HepG2 (cell line): Measurements from ENCODE around the gene EMP2. TPM values are rescaled to one million over a fixed set of nuclear protein-coding genes. Genes with fewer than 3 reads are reported as not detected.
A peak's percentile ranks its signal among the peaks of the same experiment; 100 is the strongest.

Source experiments
- DR1 ChIP-seq: sonication (generic); formaldehyde crosslinking; IDR thresholded peaks from 2 replicates; pipeline ENCODE4 v1.8.0; 2021; ENCODE audit warnings: mild to moderate bottlenecking, missing genetic modification reagents, inconsistent platforms
- ERF ChIP-seq: IDR thresholded peaks from 2 replicates; pipeline ENCODE4 v1.6.1; 2018; ENCODE audit warnings: missing biosample characterization, missing genetic modification reagents
- EZH2 ChIP-seq: conservative IDR thresholded peaks from 2 replicates; pipeline ENCODE4 v1.6.1; 2012; ENCODE audit warnings: mild to moderate bottlenecking, low read depth, low read length, moderate library complexity
- GFI1 ChIP-seq: sonication (generic); formaldehyde crosslinking; IDR thresholded peaks from 2 replicates; pipeline ENCODE4 v1.5.0; 2020; ENCODE audit warnings: missing genetic modification reagents, mild to moderate bottlenecking, borderline replicate concordance
- HNF4A ChIP-seq: sonication (generic); formaldehyde crosslinking; IDR thresholded peaks from 2 replicates; pipeline ENCODE4 v1.4.0; 2020; ENCODE audit warnings: missing genetic modification reagents
- JUN ChIP-seq: sonication (generic); formaldehyde crosslinking; IDR thresholded peaks from 2 replicates; pipeline ENCODE4 v1.4.0; 2020; ENCODE audit warnings: mild to moderate bottlenecking, missing genetic modification reagents
- MYC ChIP-seq: sonication (generic); formaldehyde crosslinking; IDR thresholded peaks from 2 replicates; pipeline ENCODE4 v1.9.0; 2021; ENCODE audit warnings: missing genetic modification reagents, borderline replicate concordance
- MYNN ChIP-seq: sonication (generic); formaldehyde crosslinking; IDR thresholded peaks from 2 replicates; pipeline ENCODE4 v1.4.0; 2020; ENCODE audit warnings: mild to moderate bottlenecking, low read depth, missing genetic modification reagents
- NR2C2 ChIP-seq: sonication (generic); formaldehyde crosslinking; IDR thresholded peaks from 2 replicates; pipeline ENCODE4 v1.4.0; 2020; ENCODE audit warnings: missing genetic modification reagents, mild to moderate bottlenecking, moderate library complexity, borderline replicate concordance
- ONECUT2 ChIP-seq: sonication (generic); formaldehyde crosslinking; IDR thresholded peaks from 2 replicates; pipeline ENCODE4 v1.4.0; 2020; ENCODE audit warnings: missing genetic modification reagents
- PAX8 ChIP-seq: sonication (generic); formaldehyde crosslinking; IDR thresholded peaks from 2 replicates; pipeline ENCODE4 v1.8.0; 2022; ENCODE audit warnings: mild to moderate bottlenecking, missing genetic modification reagents, borderline replicate concordance
- PHB2 ChIP-seq: fragments of 450-650 bp; IDR thresholded peaks from 2 replicates; pipeline ENCODE4 v1.6.1; 2018; ENCODE audit not compliant: partially characterized antibody
- POLR2G ChIP-seq: fragments of 200-400 bp; formaldehyde crosslinking; IDR thresholded peaks from 2 replicates; pipeline ENCODE4 v1.6.1; 2018; ENCODE audit warnings: mild to moderate bottlenecking, low read depth, low read length, moderate library complexity
- TCF7 ChIP-seq: sonication (generic); IDR thresholded peaks from 2 replicates; pipeline ENCODE4 v1.6.1; 2016; ENCODE audit warnings: antibody characterized with exemption, low read depth
- ZBTB46 ChIP-seq: sonication (generic); formaldehyde crosslinking; IDR thresholded peaks from 2 replicates; pipeline ENCODE4 v1.4.0; 2020; ENCODE audit warnings: mild to moderate bottlenecking, missing genetic modification reagents, borderline replicate concordance
- ZNF274 ChIP-seq: sonication (generic); formaldehyde crosslinking; IDR thresholded peaks from 2 replicates; pipeline ENCODE4 v1.5.1; 2020; ENCODE audit warnings: mild to moderate bottlenecking, missing genetic modification reagents
- ZNF616 ChIP-seq: sonication (generic); formaldehyde crosslinking; IDR thresholded peaks from 2 replicates; pipeline ENCODE4 v1.5.0; 2020; ENCODE audit warnings: low read depth, mild to moderate bottlenecking, missing genetic modification reagents
- ZNF781 ChIP-seq: sonication (generic); formaldehyde crosslinking; IDR thresholded peaks from 2 replicates; pipeline ENCODE4 v1.5.1; 2020; ENCODE audit warnings: borderline replicate concordance, mild to moderate bottlenecking, missing genetic modification reagents; ENCODE audit errors: not compliant biosample characterization
- ZZZ3 ChIP-seq: sonication (generic); formaldehyde crosslinking; IDR thresholded peaks from 2 replicates; pipeline ENCODE4 v1.4.0; 2020; ENCODE audit warnings: missing genetic modification reagents, mild to moderate bottlenecking, borderline replicate concordance
- polyA plus RNA-seq, 8 experiments: library from polyadenylated mRNA; depleted of rRNA in 3 of 8; stranded (reverse) in 7 of 8; unstranded in 1 of 8; fragments of >200 nt; fragmentation: Illumina TruSeq in 4 of 8; extraction: Trizol in 4 of 8; gene quantifications; 2 replicates each; pipeline versions ENCODE4 v1.2.1 to v1.2.3, GENCODE V29; 2011 to 2016; ENCODE audit warnings: low read depth in 4 of 8, missing spikeins in 1 of 8, mixed read lengths in 1 of 8; ENCODE audit not compliant: insufficient read depth in 1 of 8
- total RNA-seq, 5 experiments: library from RNA; depleted of rRNA; stranded (reverse); fragments of >200 nt; fragmentation: Illumina TruSeq; extraction: Trizol; gene quantifications; 2 replicates each; pipeline ENCODE4 v1.2.3, GENCODE V29; 2016; ENCODE audit warnings: low read depth in 1 of 5
- TF ChIP-seq, protein P1 (sequence below): sonication (generic); formaldehyde crosslinking; IDR thresholded peaks from 2 replicates; pipeline ENCODE4 v1.4.0; 2020; ENCODE audit warnings: low read depth, missing genetic modification reagents
- TF ChIP-seq, protein P2 (sequence below): sonication (generic); formaldehyde crosslinking; IDR thresholded peaks from 2 replicates; pipeline ENCODE4 v1.8.0; 2022; ENCODE audit warnings: mild to moderate bottlenecking, missing genetic modification reagents; ENCODE audit not compliant: insufficient replicate concordance
- TF ChIP-seq, protein P3 (sequence below): IDR thresholded peaks from 2 replicates; pipeline ENCODE4 v1.6.1; 2016; ENCODE audit warnings: mild to moderate bottlenecking, missing biosample characterization, missing genetic modification reagents

Gene EMP2
- total and polyA plus RNA-seq, 2 of the 13 experiments (the other 11 are each of a cell fraction or from before 2014, with no cell fraction given): 24.6 to 91.2 TPM

- TF ChIP-seq, protein P1, sequence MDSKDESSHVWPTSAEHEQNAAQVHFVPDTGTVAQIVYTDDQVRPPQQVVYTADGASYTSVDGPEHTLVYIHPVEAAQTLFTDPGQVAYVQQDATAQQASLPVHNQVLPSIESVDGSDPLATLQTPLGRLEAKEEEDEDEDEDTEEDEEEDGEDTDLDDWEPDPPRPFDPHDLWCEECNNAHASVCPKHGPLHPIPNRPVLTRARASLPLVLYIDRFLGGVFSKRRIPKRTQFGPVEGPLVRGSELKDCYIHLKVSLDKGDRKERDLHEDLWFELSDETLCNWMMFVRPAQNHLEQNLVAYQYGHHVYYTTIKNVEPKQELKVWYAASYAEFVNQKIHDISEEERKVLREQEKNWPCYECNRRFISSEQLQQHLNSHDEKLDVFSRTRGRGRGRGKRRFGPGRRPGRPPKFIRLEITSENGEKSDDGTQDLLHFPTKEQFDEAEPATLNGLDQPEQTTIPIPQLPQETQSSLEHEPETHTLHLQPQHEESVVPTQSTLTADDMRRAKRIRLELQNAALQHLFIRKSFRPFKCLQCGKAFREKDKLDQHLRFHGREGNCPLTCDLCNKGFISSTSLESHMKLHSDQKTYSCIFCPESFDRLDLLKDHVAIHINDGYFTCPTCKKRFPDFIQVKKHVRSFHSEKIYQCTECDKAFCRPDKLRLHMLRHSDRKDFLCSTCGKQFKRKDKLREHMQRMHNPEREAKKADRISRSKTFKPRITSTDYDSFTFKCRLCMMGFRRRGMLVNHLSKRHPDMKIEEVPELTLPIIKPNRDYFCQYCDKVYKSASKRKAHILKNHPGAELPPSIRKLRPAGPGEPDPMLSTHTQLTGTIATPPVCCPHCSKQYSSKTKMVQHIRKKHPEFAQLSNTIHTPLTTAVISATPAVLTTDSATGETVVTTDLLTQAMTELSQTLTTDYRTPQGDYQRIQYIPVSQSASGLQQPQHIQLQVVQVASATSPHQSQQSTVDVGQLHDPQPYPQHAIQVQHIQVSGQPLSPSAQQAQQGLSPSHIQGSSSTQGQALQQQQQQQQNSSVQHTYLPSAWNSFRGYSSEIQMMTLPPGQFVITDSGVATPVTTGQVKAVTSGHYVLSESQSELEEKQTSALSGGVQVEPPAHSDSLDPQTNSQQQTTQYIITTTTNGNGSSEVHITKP (CRISPR knock-in tag): no peak
- TF ChIP-seq ONECUT2: no peak
- no peak for TF ChIP-seq TCF7
- peak; percentile 28; the same call in 1 of the 2 replicates for TF ChIP-seq ZNF274
- no peak for TF ChIP-seq NR2C2
- no peak for TF ChIP-seq JUN (CRISPR knock-in tag)
- no peak for TF ChIP-seq ZNF616
- TF ChIP-seq EZH2: no peak
- TF ChIP-seq GFI1 (CRISPR knock-in tag): no peak
- TF ChIP-seq ZNF781 (CRISPR knock-in tag): no peak
- TF ChIP-seq, protein P2, sequence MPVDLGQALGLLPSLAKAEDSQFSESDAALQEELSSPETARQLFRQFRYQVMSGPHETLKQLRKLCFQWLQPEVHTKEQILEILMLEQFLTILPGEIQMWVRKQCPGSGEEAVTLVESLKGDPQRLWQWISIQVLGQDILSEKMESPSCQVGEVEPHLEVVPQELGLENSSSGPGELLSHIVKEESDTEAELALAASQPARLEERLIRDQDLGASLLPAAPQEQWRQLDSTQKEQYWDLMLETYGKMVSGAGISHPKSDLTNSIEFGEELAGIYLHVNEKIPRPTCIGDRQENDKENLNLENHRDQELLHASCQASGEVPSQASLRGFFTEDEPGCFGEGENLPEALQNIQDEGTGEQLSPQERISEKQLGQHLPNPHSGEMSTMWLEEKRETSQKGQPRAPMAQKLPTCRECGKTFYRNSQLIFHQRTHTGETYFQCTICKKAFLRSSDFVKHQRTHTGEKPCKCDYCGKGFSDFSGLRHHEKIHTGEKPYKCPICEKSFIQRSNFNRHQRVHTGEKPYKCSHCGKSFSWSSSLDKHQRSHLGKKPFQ: no peak
- no peak for TF ChIP-seq PAX8 (CRISPR knock-in tag)
- TF ChIP-seq DR1: no peak
- peak; percentile 50; the same call in 1 of the 2 replicates for TF ChIP-seq HNF4A (CRISPR knock-in tag)
- no peak for TF ChIP-seq POLR2G
- TF ChIP-seq, protein P3, sequence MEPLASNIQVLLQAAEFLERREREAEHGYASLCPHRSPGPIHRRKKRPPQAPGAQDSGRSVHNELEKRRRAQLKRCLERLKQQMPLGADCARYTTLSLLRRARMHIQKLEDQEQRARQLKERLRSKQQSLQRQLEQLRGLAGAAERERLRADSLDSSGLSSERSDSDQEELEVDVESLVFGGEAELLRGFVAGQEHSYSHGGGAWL (CRISPR knock-in tag): no peak
- TF ChIP-seq ZZZ3 (CRISPR knock-in tag): 0 out of 2 replicates have a peak, but pooled peaks have one; percentile 40
- TF ChIP-seq PHB2: no peak
- no peak for TF ChIP-seq MYNN (CRISPR knock-in tag)
- peak; percentile 33; the same call in 1 of the 2 replicates for TF ChIP-seq MYC (CRISPR knock-in tag)
- peak; percentile 85 for TF ChIP-seq ERF (CRISPR knock-in tag)
- TF ChIP-seq ZBTB46 (CRISPR knock-in tag): no peak
Observed at GRCh38 chr16:10601444-10602408, 21.3 kb upstream of the EMP2 start (continued).
